Suprapubic skin (tissue), 4 donors: ENCODE results near the gene MRAS. TPM values are rescaled to one million over a fixed set of nuclear protein-coding genes. Genes with fewer than 3 reads are reported as not detected.

ENCODE experiments used
- DNase-seq, 2 donors: peaks; one replicate each; pipeline ENCODE4 v3.0.0-alpha.2; 2019; ENCODE audit warnings: low spot score in 2 of 2
- H3K27ac ChIP-seq: fragments of 200-600 bp; sonication (generic); one replicate; pipeline ENCODE4 v1.5.1; 2019
- H3K27me3 ChIP-seq: fragments of 200-600 bp; sonication (generic); one replicate; pipeline ENCODE4 v1.5.1; 2019
- H3K36me3 ChIP-seq: fragments of 200-600 bp; sonication (generic); one replicate; pipeline ENCODE4 v1.5.1; 2019
- H3K4me1 ChIP-seq: fragments of 200-600 bp; sonication (generic); one replicate; pipeline ENCODE4 v1.5.1; 2019
- H3K4me3 ChIP-seq: fragments of 200-600 bp; sonication (generic); one replicate; pipeline ENCODE4 v1.5.1; 2019; ENCODE audit warnings: mild to moderate bottlenecking
- H3K9me3 ChIP-seq: fragments of 200-600 bp; sonication (generic); one replicate; pipeline ENCODE4 v1.5.1; 2019
- EP300 ChIP-seq: sonication (generic); formaldehyde crosslinking; IDR thresholded peaks from one replicate; pipeline ENCODE4 v1.6.1; 2017; ENCODE audit warnings: antibody characterized with exemption
- POLR2A ChIP-seq, 2 donors: fragments of 450-650 bp; IDR thresholded peaks; one replicate each; pipeline ENCODE4 v1.6.1; 2017; ENCODE audit warnings: antibody characterized with exemption in 2 of 2, mild to moderate bottlenecking in 2 of 2, moderate library complexity in 2 of 2
- POLR2AphosphoS5 ChIP-seq, 3 donors: sonication (generic); formaldehyde crosslinking; IDR thresholded peaks; one replicate each; pipeline ENCODE4 v1.6.1; 2017; ENCODE audit warnings: antibody characterized with exemption in 3 of 3
- whole genome bisulfite sequencing: methylation state at CpG from one replicate; pipeline ENCODE4 v1.1.5; 2018; 5-methylcytosine and 5-hydroxymethylcytosine counted together
- total RNA-seq, 4 donors: library from RNA; depleted of rRNA; stranded (reverse); fragments of >200 nt; gene quantifications; one replicate each; pipeline ENCODE4 v1.1.0, GENCODE V29; 2016
- TF ChIP-seq, protein P1 (sequence below), 2 donors: fragments of 200-600 bp in 1 of 2; fragments of 450-650 bp in 1 of 2; sonication (generic) in 1 of 2; IDR thresholded peaks; one replicate each; pipeline ENCODE4 v1.5.1; 2016 to 2019; ENCODE audit warnings: antibody characterized with exemption in 2 of 2, mild to moderate bottlenecking in 1 of 2, moderate library complexity in 1 of 2

The MRAS gene
- total RNA-seq, 4 donors from 2014 or later, result 10.1 to 39.8 (median 20.1) TPM

DNA sequence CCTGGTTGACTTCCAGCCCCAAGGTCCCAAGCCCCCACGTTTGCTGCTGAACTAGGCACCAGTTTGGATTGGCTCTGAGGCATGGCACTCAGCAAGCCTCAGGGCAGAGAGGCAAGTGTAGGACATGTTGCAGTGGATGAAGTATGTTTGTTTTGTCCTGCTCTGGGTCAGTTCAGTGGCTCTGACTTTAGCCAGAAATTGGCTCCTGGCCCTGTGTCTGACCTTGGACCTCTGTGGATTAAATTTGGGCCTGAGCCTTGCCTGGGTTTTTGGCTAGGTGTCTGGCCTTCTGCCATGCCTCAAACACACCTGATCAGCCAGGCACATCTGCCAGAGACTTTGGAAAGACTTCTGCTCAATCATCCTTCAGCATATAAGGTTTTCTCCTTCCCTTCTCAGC is 3.6 kb upstream of the MRAS start:
- Histone ChIP-seq H3K4me1 (peaks cover 16% of the 10 kb centered on the region), H3K4me3 (no peak overlapping the region), H3K36me3 (no peaks in the 10 kb centered on the region), H3K27me3 (no peaks in the 10 kb centered on the region), H3K27ac (no peak overlapping the region), H3K9me3 (no peaks in the 10 kb centered on the region)
- WGBS, result 40% methylated on average over 1 of the region's 1 CpG
- TF ChIP-seq POLR2A (IDR thresholded peaks at IDR 0.05) (no peak), EP300 (no peak)
- DNase-seq, result no peak

GRCh38 chr3:138348754-138349739 is 668 bp downstream of the MRAS start:
- H3K4me3 ChIP-seq, result peak overlapping the region; percentile 73
- TF ChIP-seq EP300 (no peak), POLR2A (IDR thresholded peaks at IDR 0.05) (no peak), POLR2AphosphoS5 (IDR thresholded peaks at IDR 0.05) (no peak)
- TF ChIP-seq, protein P1, sequence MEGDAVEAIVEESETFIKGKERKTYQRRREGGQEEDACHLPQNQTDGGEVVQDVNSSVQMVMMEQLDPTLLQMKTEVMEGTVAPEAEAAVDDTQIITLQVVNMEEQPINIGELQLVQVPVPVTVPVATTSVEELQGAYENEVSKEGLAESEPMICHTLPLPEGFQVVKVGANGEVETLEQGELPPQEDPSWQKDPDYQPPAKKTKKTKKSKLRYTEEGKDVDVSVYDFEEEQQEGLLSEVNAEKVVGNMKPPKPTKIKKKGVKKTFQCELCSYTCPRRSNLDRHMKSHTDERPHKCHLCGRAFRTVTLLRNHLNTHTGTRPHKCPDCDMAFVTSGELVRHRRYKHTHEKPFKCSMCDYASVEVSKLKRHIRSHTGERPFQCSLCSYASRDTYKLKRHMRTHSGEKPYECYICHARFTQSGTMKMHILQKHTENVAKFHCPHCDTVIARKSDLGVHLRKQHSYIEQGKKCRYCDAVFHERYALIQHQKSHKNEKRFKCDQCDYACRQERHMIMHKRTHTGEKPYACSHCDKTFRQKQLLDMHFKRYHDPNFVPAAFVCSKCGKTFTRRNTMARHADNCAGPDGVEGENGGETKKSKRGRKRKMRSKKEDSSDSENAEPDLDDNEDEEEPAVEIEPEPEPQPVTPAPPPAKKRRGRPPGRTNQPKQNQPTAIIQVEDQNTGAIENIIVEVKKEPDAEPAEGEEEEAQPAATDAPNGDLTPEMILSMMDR (IDR thresholded peaks at IDR 0.05), result no peak
- DNase-seq, result peak in 1 of 2 donors; percentile 70
- H3K4me1 ChIP-seq, result peaks cover 34% of the 10 kb centered on the region
- no peaks in the 10 kb centered on the region for H3K27me3 ChIP-seq
- 19% methylated on average over 19 of the region's 58 CpGs for WGBS
- H3K36me3 ChIP-seq, result no peaks in the 10 kb centered on the region
- no peaks in the 10 kb centered on the region for H3K9me3 ChIP-seq
- H3K27ac ChIP-seq, result peak overlapping the region; percentile 93

GRCh38 chr3:138349926-138350665 is 1.7 kb downstream of the MRAS start:
- H3K9me3 ChIP-seq, result no peaks in the 10 kb centered on the region
- no peaks in the 10 kb centered on the region for H3K36me3 ChIP-seq
- H3K27ac ChIP-seq, result peak overlapping the region; percentile 93
- no peaks in the 10 kb centered on the region for H3K27me3 ChIP-seq
- H3K4me1 ChIP-seq, result peaks cover 34% of the 10 kb centered on the region
- TF ChIP-seq POLR2A (IDR thresholded peaks at IDR 0.05) (no peak), EP300 (no peak), POLR2AphosphoS5 (IDR thresholded peaks at IDR 0.05) (no peak)
- TF ChIP-seq, protein P1 (IDR thresholded peaks at IDR 0.05), result no peak
- H3K4me3 ChIP-seq, result peak overlapping the region; percentile 73
- WGBS, result 43% methylated on average over 15 of the region's 15 CpGs
- no peak for DNase-seq

- TF ChIP-seq EP300, result no peak
- TF ChIP-seq, protein P1 (IDR thresholded peaks at IDR 0.05), result no peak
- TF ChIP-seq POLR2AphosphoS5 (IDR thresholded peaks at IDR 0.05), result no peak
- TF ChIP-seq POLR2A (IDR thresholded peaks at IDR 0.05), result no peak
- Histone ChIP-seq H3K36me3 (no peaks in the 10 kb centered on the region), H3K4me3 (no peak overlapping the region), H3K9me3 (no peaks in the 10 kb centered on the region), H3K27ac (no peak overlapping the region), H3K4me1 (peaks cover 34% of the 10 kb centered on the region), H3K27me3 (no peaks in the 10 kb centered on the region)
- no peak for DNase-seq
These were observed 2.8 kb downstream of the MRAS start for GRCh38 chr3:138351151-138351550.

DNA sequence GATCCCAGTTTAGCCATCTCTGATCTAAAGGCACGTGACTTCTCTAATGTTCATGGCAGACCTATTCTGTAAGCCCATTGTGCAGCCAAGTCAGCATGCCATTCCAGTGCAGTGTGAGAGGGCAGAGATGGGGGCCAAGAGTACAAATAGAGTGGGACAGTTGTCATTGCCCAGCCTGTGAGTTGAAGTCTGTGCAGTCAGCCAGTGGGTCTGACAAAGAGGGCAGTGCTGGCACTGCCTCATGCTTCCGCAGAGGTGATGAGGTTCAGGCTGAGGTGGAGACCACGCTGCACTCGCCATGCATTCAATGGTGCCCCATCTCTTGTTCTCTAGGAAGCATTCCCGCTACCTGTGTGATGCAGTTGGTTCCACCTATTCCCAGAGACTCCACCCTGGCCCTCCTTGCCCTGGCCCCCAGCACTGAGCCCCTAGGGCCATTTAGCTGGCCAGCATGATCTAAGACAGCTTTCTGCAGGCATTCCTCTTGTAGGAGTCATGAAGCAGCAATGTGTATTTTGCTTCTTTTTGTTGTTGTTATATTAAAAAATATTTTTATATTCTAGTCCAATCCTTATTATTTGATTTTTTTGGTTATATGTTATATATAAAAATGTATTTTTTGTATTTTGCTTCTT is 3.7 kb downstream of the MRAS start:
- WGBS, result 84% methylated on average over 5 of the region's 5 CpGs
- TF ChIP-seq POLR2AphosphoS5 (IDR thresholded peaks at IDR 0.05) (no peak), EP300 (no peak), POLR2A (IDR thresholded peaks at IDR 0.05) (no peak)
- TF ChIP-seq, protein P1 (IDR thresholded peaks at IDR 0.05), result no peak
- Histone ChIP-seq H3K27me3 (no peaks in the 10 kb centered on the region), H3K4me1 (peaks cover 38% of the 10 kb centered on the region), H3K36me3 (no peaks in the 10 kb centered on the region), H3K4me3 (no peak overlapping the region), H3K9me3 (no peaks in the 10 kb centered on the region), H3K27ac (no peak overlapping the region)
- DNase-seq, result no peak
